ENCODE results near the gene ADTRP.

GRCh38 chr6:11679099-11679498 is 99.5 kb downstream of the ADTRP start:
- TF ChIP-seq CTCF (IDR thresholded peaks at IDR 0.05) (no peak), POLR2A (IDR thresholded peaks at IDR 0.05) (no peak)
